Peyer's patch (tissue), 4 donors: Measurements from ENCODE around the gene LARP4B.

Experiments used
- CTCF ChIP-seq, 6 experiments: fragments of 450-650 bp in 4 of 6; fragments of 200-600 bp in 2 of 6; sonication (generic) in 1 of 6; IDR thresholded peaks; one replicate each; pipeline ENCODE4 v1.5.1; 2017 to 2019; ENCODE audit warnings: antibody characterized with exemption in 6 of 6, mild to moderate bottlenecking in 3 of 6, moderate library complexity in 1 of 6
- POLR2A ChIP-seq, 2 donors: fragments of 450-650 bp; IDR thresholded peaks; one replicate each; pipeline ENCODE4 v1.5.1; 2017; ENCODE audit warnings: antibody characterized with exemption in 2 of 2, mild to moderate bottlenecking in 2 of 2, moderate library complexity in 2 of 2

- TF ChIP-seq POLR2A (IDR thresholded peaks at IDR 0.05): no peak
- TF ChIP-seq CTCF (IDR thresholded peaks at IDR 0.05): no peak
Measured at GRCh38 chr10:860519-860918, 71.0 kb downstream of the LARP4B start.
